SK-N-SH (cell line): ENCODE measurements around the gene ASB17. TPM values are rescaled to one million over a fixed set of nuclear protein-coding genes. Genes with fewer than 3 reads are reported as not detected.

Experiments
- CTCF ChIA-PET: fragments of 300-600, 350-600 bp; formaldehyde crosslinking; extraction: SDS; loops from one replicate; lab custom pipeline; 2021; lab: Yijun Ruan, JAX
- POLR2A ChIA-PET: fragments of 350-600 bp; sonication (Branson Sonifier 250); formaldehyde crosslinking; extraction: SDS; loops from one replicate; lab custom pipeline; 2020; ENCODE audit warnings: antibody characterized with exemption, inconsistent platforms; lab: Yijun Ruan, JAX
- DNase-seq: peaks from one replicate; pipeline ENCODE4 v3.0.0; 2012
- H2AFZ ChIP-seq: fragments of 200-600 bp; sonication (generic); 2 replicates; pipeline ENCODE4 v1.8.1; 2016; ENCODE audit warnings: antibody characterized with exemption, mild to moderate bottlenecking, low read depth
- H3F3A ChIP-seq: fragments of 200-600 bp; sonication (generic); replicated peaks from 2 replicates; pipeline ENCODE3; 2016; ENCODE audit warnings: antibody characterized with exemption, mild to moderate bottlenecking; ENCODE audit not compliant: insufficient read depth
- H3K27ac ChIP-seq, 2 experiments: fragments of 200-500 bp in 1 of 2; fragments of 200-600 bp in 1 of 2; sonication (Bioruptor generic) in 1 of 2; sonication (generic), shearing (Covaris generic) in 1 of 2; 2 replicates each; pipeline versions ENCODE4 v1.5.1 to v1.6.1; 2014 to 2016; ENCODE audit warnings: low read depth in 2 of 2, inconsistent platforms in 1 of 2, low read length in 1 of 2, mild to moderate bottlenecking in 1 of 2, mixed read lengths in 1 of 2
- H3K27me3 ChIP-seq: fragments of 200-600 bp; sonication (generic), shearing (Covaris generic); 2 replicates; pipeline ENCODE4 v1.6.1; 2016; ENCODE audit warnings: mixed run types; ENCODE audit not compliant: insufficient read depth
- H3K36me3 ChIP-seq, 2 experiments: fragments of 200-500 bp in 1 of 2; fragments of 200-600 bp in 1 of 2; sonication (Bioruptor generic) in 1 of 2; sonication (generic) in 1 of 2; replicated peaks in 1 of 2; 2 replicates each; pipeline versions ENCODE3 to v1.5.1; 2014 to 2016; ENCODE audit warnings: low read length in 1 of 2, mild to moderate bottlenecking in 1 of 2; ENCODE audit not compliant: insufficient read depth in 2 of 2, control insufficient read depth in 1 of 2
- H3K4me1 ChIP-seq, 2 experiments: fragments of 200-500 bp in 1 of 2; fragments of 200-600 bp in 1 of 2; sonication (Bioruptor generic) in 1 of 2; sonication (generic), shearing (Covaris generic) in 1 of 2; 2 replicates each; pipeline versions ENCODE4 v1.5.1 to v1.6.1; 2014 to 2016; ENCODE audit warnings: low read depth in 1 of 2, low read length in 1 of 2, mixed run types in 1 of 2; ENCODE audit not compliant: insufficient read depth in 2 of 2, control insufficient read depth in 1 of 2
- H3K4me2 ChIP-seq: fragments of 200-600 bp; sonication (generic), shearing (Covaris generic); 2 replicates; pipeline ENCODE4 v1.6.1; 2017; ENCODE audit warnings: mixed run types
- H3K4me3 ChIP-seq, 2 experiments: fragments of 200-500 bp in 1 of 2; fragments of 200-600 bp in 1 of 2; sonication (Bioruptor generic) in 1 of 2; sonication (generic), shearing (Covaris generic) in 1 of 2; 2 replicates each; pipeline versions ENCODE4 v1.5.1 to v1.8.1; 2014 to 2016; ENCODE audit warnings: low read depth in 2 of 2, inconsistent platforms in 1 of 2, low read length in 1 of 2, mild to moderate bottlenecking in 1 of 2, mixed read lengths in 1 of 2, moderate library complexity in 1 of 2
- H3K79me2 ChIP-seq: fragments of 200-600 bp; sonication (generic); 2 replicates; pipeline ENCODE4 v1.8.1; 2017; ENCODE audit warnings: mild to moderate bottlenecking; ENCODE audit not compliant: insufficient read depth
- H3K9ac ChIP-seq: fragments of 200-600 bp; sonication (generic); 2 replicates; pipeline ENCODE4 v1.6.1; 2017; ENCODE audit warnings: mixed run types
- H3K9me2 ChIP-seq: fragments of 200-600 bp; sonication (generic); 2 replicates; pipeline ENCODE4 v1.6.1; 2017; ENCODE audit warnings: mixed run types
- H3K9me3 ChIP-seq: fragments of 200-600 bp; sonication (generic); 2 replicates; pipeline ENCODE4 v1.6.1; 2017; ENCODE audit warnings: mixed run types, mild to moderate bottlenecking, moderate library complexity
- H4K20me1 ChIP-seq: fragments of 200-600 bp; sonication (generic); 2 replicates; pipeline ENCODE4 v1.6.1; 2017; ENCODE audit warnings: mild to moderate bottlenecking, mixed run types; ENCODE audit not compliant: insufficient read depth
- CTCF ChIP-seq: fragments of 200-600 bp; sonication (generic); IDR thresholded peaks from 2 replicates; pipeline ENCODE4 v1.6.1; 2017; ENCODE audit warnings: antibody characterized with exemption, mild to moderate bottlenecking, moderate library complexity
- ELF1 ChIP-seq: IDR thresholded peaks from 2 replicates; pipeline ENCODE4 v1.4.0; 2012
- FOXM1 ChIP-seq: IDR thresholded peaks from 2 replicates; pipeline ENCODE4 v1.4.0; 2012; ENCODE audit warnings: low read depth, mild to moderate bottlenecking
- GABPA ChIP-seq: IDR thresholded peaks from 2 replicates; pipeline ENCODE4 v1.4.0; 2012; ENCODE audit warnings: low read depth, mild to moderate bottlenecking
- MEF2A ChIP-seq: IDR thresholded peaks from 2 replicates; pipeline ENCODE4 v1.4.0; 2012; ENCODE audit warnings: low read depth, borderline replicate concordance
- NFIC ChIP-seq: IDR thresholded peaks from 2 replicates; pipeline ENCODE4 v1.4.0; 2012; ENCODE audit warnings: borderline replicate concordance
- NRF1 ChIP-seq: IDR thresholded peaks from 2 replicates; pipeline ENCODE4 v1.6.1; 2012; ENCODE audit warnings: low read depth, mild to moderate bottlenecking, low read length
- PBX3 ChIP-seq: IDR thresholded peaks from 2 replicates; pipeline ENCODE4; 2012
- RAD21 ChIP-seq: IDR thresholded peaks from 2 replicates; pipeline ENCODE4 v1.6.1; 2012; ENCODE audit warnings: mild to moderate bottlenecking, low read length
- REST ChIP-seq: IDR thresholded peaks from 2 replicates; pipeline ENCODE4 v1.6.1; 2012; ENCODE audit warnings: mild to moderate bottlenecking, low read depth, low read length, moderate library complexity
- RFX5 ChIP-seq: IDR thresholded peaks from 2 replicates; pipeline ENCODE4 v1.6.1; 2012; ENCODE audit warnings: mild to moderate bottlenecking, improper control_type of control experiment, low read length
- SIN3A ChIP-seq: IDR thresholded peaks from 2 replicates; pipeline ENCODE4 v1.6.1; 2012; ENCODE audit warnings: low read depth, mild to moderate bottlenecking, low read length, moderate library complexity, borderline replicate concordance
- SMC3 ChIP-seq: IDR thresholded peaks from 2 replicates; pipeline ENCODE4 v1.6.1; 2012; ENCODE audit warnings: low read depth, low read length, improper control_type of control experiment
- TEAD4 ChIP-seq: IDR thresholded peaks from 2 replicates; pipeline ENCODE4 v1.4.0; 2012; ENCODE audit warnings: mild to moderate bottlenecking, borderline replicate concordance; ENCODE audit not compliant: insufficient read depth
- USF1 ChIP-seq: IDR thresholded peaks from 2 replicates; pipeline ENCODE4 v1.4.0; 2012; ENCODE audit warnings: low read depth, borderline replicate concordance
- USF2 ChIP-seq: fragments of 150-350 bp; IDR thresholded peaks from 2 replicates; pipeline ENCODE4 v1.6.1; 2017; ENCODE audit warnings: antibody characterized with exemption, low read length, low read depth, borderline replicate concordance
- YY1 ChIP-seq: IDR thresholded peaks from 2 replicates; pipeline ENCODE4 v1.4.0; 2012; ENCODE audit warnings: low read depth, mild to moderate bottlenecking
- WGBS: methylation state at CpG from one replicate; pipeline ENCODE4 v1.1.6; 2017; ENCODE audit warnings: low lambda C conversion rate; 5-methylcytosine and 5-hydroxymethylcytosine counted together
- polyA plus RNA-seq, 3 experiments: library from polyadenylated mRNA; depleted of rRNA; stranded (reverse); fragments of >200 nt; gene quantifications; 2 replicates each; pipeline ENCODE4 v1.2.3, GENCODE V29; 2012

The ASB17 gene
- polyA plus RNA-seq, 1 of the 3 experiments (the other 2 are of a cell fraction) = not detected

DNA sequence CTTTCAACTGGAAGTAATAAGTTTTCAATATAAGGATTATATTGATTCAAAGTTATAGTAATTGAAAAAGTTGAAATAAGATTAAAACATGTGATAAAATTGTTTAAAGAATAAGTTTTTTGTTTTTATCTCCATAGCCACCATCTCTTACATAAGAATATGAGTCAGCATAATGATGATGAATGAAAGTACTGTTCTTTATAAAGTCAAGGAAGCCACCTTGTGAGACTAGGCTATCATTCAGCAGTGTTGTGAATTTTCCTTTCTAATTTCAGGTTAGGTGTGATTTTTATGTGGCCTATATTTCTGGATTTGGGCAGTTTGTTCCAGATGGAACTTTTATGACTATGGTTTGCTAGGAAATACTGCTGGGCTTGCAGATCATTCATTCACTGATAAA, 22.4 kb upstream of the ASB17 start (continued):
- TF ChIP-seq YY1 (no peak), PBX3 (peak; percentile 21; the same call in 1 of the 2 replicates), USF1 (no peak), GABPA (no peak)

- no peaks in the 10 kb centered on the region for H3K9me2 ChIP-seq
- TF ChIP-seq NRF1 (no peak), RFX5 (no peak), GABPA (no peak), PBX3 (no peak), RAD21 (no peak), REST (no peak), TEAD4 (no peak), USF2 (no peak), CTCF (no peak), MEF2A (no peak), SMC3 (no peak), YY1 (no peak), SIN3A (no peak), ELF1 (no peak), FOXM1 (no peak), NFIC (no peak)
- CTCF ChIA-PET = no interaction called here
- H3K79me2 ChIP-seq = no peaks in the 10 kb centered on the region
- no peak overlapping the region for H3K4me2 ChIP-seq
- H4K20me1 ChIP-seq = no peaks in the 10 kb centered on the region
- WGBS = 89% methylated on average over 4 of the region's 4 CpGs
- no peaks in the 10 kb centered on the region for H3K9me3 ChIP-seq
- H3K4me1 ChIP-seq = no peaks in the 10 kb centered on the region; a peak in 1 of 4 replicates
- H3K4me3 ChIP-seq = no peak overlapping the region
- no peak overlapping the region for H3K9ac ChIP-seq
- H2AFZ ChIP-seq = no peak overlapping the region
- POLR2A ChIA-PET = no interaction called here
- no peaks in the 10 kb centered on the region for H3F3A ChIP-seq
- H3K36me3 ChIP-seq = no peaks in the 10 kb centered on the region
- no peak for DNase-seq
- H3K27ac ChIP-seq = no peak overlapping the region
- no peaks in the 10 kb centered on the region for H3K27me3 ChIP-seq
These were observed 21.3 kb upstream of the ASB17 start for GRCh38 chr1:75953461-75953860.
